Ishikawa (cell line): ENCODE results near the gene MAVS.

Source experiments
- CEBPB ChIP-seq: IDR thresholded peaks from 2 replicates; pipeline ENCODE4 v1.6.1; 2012
- CREB1 ChIP-seq: IDR thresholded peaks from 2 replicates; pipeline ENCODE4 v1.6.1; 2012; ENCODE audit warnings: low read depth
- EGR1 ChIP-seq: IDR thresholded peaks from 2 replicates; pipeline ENCODE4 v1.6.1; 2012
- EP300 ChIP-seq: IDR thresholded peaks from 2 replicates; pipeline ENCODE4 v1.6.1; 2012; ENCODE audit warnings: borderline replicate concordance
- FOXM1 ChIP-seq: IDR thresholded peaks from 2 replicates; pipeline ENCODE4 v1.6.1; 2012; ENCODE audit warnings: low read depth, borderline replicate concordance
- MAX ChIP-seq: IDR thresholded peaks from 2 replicates; pipeline ENCODE4 v1.6.1; 2012
- NFIC ChIP-seq: IDR thresholded peaks from 2 replicates; pipeline ENCODE4 v1.6.1; 2012
- RAD21 ChIP-seq: IDR thresholded peaks from 2 replicates; pipeline ENCODE4 v1.6.1; 2012; ENCODE audit warnings: low read depth
- REST ChIP-seq: IDR thresholded peaks from 2 replicates; pipeline ENCODE4 v1.6.1; 2012; ENCODE audit warnings: low read depth, mild to moderate bottlenecking
- TAF1 ChIP-seq: IDR thresholded peaks from 2 replicates; pipeline ENCODE4 v1.6.1; 2012; ENCODE audit warnings: low read depth, mild to moderate bottlenecking
- TCF12 ChIP-seq: IDR thresholded peaks from 2 replicates; pipeline ENCODE4 v1.6.1; 2012; ENCODE audit warnings: low read depth
- TEAD4 ChIP-seq: IDR thresholded peaks from 2 replicates; pipeline ENCODE4 v1.6.1; 2012
- USF1 ChIP-seq: IDR thresholded peaks from 2 replicates; pipeline ENCODE4 v1.6.1; 2012
- YY1 ChIP-seq: IDR thresholded peaks from 2 replicates; pipeline ENCODE4 v1.6.1; 2012; ENCODE audit warnings: low read depth
- ZBTB7A ChIP-seq: IDR thresholded peaks from 2 replicates; pipeline ENCODE4 v1.6.1; 2012; ENCODE audit warnings: low read depth

Gene MAVS

GRCh38 chr20:3910853-3911252, 64.2 kb downstream of the MAVS start:
- TF ChIP-seq TCF12 (no peak), EP300 (no peak), RAD21 (no peak), USF1 (no peak), TAF1 (no peak), REST (no peak), MAX (no peak), NFIC (no peak)

GRCh38 chr20:3911956-3912355, 65.3 kb downstream of the MAVS start:
- TF ChIP-seq REST = no peak
- no peak for TF ChIP-seq CREB1
- no peak for TF ChIP-seq TAF1
- no peak for TF ChIP-seq USF1
- no peak for TF ChIP-seq EP300
- peak; percentile 44; the same call in 1 of the 2 replicates for TF ChIP-seq NFIC
- no peak for TF ChIP-seq MAX

DNA sequence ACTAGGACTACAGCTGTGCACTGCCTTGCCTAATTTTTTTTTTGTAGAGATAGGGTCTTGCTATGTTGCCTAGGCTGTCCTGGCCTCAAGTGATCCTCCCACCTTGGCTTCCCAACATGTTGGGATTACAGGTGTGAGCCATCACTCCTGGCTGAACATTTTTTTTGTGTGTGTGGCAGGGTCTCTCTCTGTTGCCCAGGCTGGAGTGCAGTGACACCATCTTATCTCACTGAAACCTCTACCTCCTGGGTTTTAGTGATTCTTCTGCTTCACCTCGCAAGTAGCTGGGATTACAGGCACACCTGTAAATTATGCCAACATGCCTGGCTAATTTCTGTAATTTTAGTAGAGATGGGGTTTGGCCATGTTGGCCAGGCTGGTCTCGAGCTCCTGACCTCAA, 67.8 kb downstream of the MAVS start:
- TF ChIP-seq RAD21 (no peak), ZBTB7A (no peak), NFIC (no peak), EP300 (no peak), USF1 (no peak), REST (no peak), TEAD4 (no peak), MAX (no peak), TCF12 (no peak), CEBPB (no peak), TAF1 (no peak), CREB1 (no peak), YY1 (no peak)

GRCh38 chr20:3915691-3916090, 69.1 kb downstream of the MAVS start:
- TF ChIP-seq YY1 (no peak), USF1 (no peak), TAF1 (no peak), FOXM1 (no peak), TEAD4 (no peak), REST (no peak), TCF12 (no peak), MAX (no peak), RAD21 (no peak), EGR1 (no peak), CREB1 (no peak), NFIC (no peak), ZBTB7A (no peak), CEBPB (no peak), EP300 (no peak)
